ENCODE results near the gene VPS51.

- TF ChIP-seq MAX (IDR thresholded peaks at IDR 0.05; ENCODE audit: low read depth, low read length) (no peak), CTCF (IDR thresholded peaks at IDR 0.05; ENCODE audit: low read depth, low read length) (no peak), MYC (IDR thresholded peaks at IDR 0.05; ENCODE audit: low read depth, low read length) (no peak; the same call in 1 of the 2 replicates)
Measured at GRCh38 chr11:65111159-65111743, 15.2 kb downstream of the VPS51 start.

Measured in NB4 (cell line).